Retinal pigment epithelial cell (primary cell): ENCODE data around the gene FBXO42.

ENCODE experiments used
- DNase-seq: peaks from one replicate; pipeline ENCODE4 v3.0.0-alpha.2; 2010; ENCODE audit warnings: low read depth
- H3K4me3 ChIP-seq: 2 replicates; pipeline ENCODE4 v1.5.1; 2011; ENCODE audit warnings: mild to moderate bottlenecking, low read length, control low read depth, moderate library complexity
- TF ChIP-seq, protein P1 (sequence below): conservative IDR thresholded peaks from 2 replicates; pipeline ENCODE4 v1.5.1; 2011; ENCODE audit warnings: low read depth, low read length, control low read depth, inconsistent platforms

FBXO42 gene

DNA sequence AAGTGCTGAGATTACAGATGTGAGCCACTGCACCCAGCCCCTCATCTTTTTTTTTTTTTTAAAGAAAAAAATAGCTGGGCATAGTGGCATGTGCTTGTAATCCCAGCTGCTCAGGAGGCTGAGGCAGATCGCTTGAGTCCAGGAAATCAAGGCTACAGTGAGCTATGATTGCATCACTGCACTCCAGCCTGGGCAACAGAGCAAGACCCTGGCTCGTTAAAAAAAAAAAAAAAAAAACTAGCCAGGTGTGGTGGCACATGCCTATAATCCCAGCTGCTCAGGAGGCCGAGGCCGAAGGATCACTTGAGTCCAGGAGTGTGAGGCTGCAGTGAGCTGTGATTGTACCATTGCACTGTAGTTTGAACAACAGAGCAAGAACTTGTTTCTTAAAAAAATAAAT, 28.6 kb upstream of the FBXO42 start:
- H3K4me3 ChIP-seq = no peak overlapping the region
- TF ChIP-seq, protein P1, sequence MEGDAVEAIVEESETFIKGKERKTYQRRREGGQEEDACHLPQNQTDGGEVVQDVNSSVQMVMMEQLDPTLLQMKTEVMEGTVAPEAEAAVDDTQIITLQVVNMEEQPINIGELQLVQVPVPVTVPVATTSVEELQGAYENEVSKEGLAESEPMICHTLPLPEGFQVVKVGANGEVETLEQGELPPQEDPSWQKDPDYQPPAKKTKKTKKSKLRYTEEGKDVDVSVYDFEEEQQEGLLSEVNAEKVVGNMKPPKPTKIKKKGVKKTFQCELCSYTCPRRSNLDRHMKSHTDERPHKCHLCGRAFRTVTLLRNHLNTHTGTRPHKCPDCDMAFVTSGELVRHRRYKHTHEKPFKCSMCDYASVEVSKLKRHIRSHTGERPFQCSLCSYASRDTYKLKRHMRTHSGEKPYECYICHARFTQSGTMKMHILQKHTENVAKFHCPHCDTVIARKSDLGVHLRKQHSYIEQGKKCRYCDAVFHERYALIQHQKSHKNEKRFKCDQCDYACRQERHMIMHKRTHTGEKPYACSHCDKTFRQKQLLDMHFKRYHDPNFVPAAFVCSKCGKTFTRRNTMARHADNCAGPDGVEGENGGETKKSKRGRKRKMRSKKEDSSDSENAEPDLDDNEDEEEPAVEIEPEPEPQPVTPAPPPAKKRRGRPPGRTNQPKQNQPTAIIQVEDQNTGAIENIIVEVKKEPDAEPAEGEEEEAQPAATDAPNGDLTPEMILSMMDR = no peak
- no peak for DNase-seq

DNA sequence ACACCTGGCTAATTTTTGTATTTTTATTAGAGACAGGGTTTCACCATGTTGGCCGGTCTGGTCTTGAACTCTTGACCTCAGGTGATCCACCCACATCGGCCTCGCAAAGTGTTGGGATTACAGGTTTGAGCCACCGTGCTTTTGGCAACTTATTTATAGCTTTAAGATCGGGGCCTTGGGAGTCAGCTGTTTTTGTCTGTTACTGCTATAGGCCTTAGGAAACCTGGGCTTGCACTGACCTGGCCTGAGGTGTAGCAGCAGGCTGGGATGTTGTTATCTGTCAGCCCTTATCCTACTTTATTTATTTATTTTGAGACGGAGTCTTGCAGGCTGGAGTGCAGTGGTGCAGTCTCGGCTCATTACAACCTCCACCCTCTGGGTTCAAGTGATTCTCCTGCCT, 26.2 kb upstream of the FBXO42 start:
- DNase-seq = no peak
- no peak overlapping the region for H3K4me3 ChIP-seq
- TF ChIP-seq, protein P1 = no peak

DNA sequence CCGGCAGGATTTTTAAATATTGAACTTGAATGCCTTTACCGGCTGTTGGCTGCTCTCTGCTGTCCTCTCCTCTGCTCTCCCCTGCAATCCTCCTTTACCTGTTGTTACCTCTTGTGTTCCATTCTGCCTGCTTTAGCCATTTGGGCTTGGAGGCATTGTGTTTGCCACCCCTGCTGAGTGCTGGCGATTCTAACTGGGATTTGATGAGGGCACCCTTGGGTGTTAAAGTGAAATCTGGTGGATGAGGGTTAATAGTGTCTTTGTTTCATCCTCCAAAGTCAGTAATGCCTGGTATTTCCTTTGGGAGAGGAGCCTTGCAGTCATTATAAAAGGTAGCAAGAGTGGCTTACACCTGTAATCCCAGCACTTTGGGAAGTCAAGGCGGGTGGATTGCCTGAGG, 24.7 kb upstream of the FBXO42 start:
- no peak overlapping the region for H3K4me3 ChIP-seq
- TF ChIP-seq, protein P1 = no peak
- DNase-seq = no peak

DNA sequence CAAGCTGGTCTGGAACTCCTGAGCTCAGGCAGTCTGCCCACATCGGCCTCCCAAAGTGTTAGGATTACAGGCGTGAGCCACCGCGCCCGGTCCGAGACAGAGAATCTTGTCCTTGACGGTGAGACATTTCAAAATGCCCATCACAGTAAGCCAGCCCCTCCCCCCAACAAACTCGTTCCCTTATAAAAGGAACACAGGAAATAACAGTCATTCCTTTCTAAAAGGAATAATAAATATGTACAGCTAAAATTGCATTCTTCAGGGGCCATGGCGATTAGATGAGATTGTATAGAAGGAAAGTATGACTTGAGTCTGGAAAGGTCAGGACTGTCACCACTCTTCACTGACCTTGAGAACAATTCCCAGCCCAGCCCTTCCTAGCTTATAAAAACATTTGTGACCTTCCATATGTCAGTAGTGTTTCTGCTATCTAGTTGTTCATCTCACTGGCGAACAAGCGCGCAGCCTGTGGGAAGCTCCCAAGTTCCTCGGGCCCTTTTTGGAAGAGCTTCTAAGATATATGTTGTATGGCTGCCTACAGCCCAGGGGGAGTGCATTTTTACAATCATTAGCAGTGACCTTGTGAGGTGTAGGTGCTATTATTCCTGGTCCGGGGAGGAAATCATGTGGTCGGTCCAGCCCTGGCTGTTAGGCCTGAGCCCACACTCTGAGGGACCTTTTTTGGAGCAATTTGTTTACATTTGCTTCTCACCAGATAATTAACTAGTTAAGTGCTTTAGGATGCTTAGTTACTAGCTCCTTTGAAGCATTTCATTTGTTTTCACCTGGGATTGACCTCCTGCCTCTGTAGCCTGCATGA, 23.5 kb upstream of the FBXO42 start:
- no peak for DNase-seq
- H3K4me3 ChIP-seq = no peak overlapping the region
- TF ChIP-seq, protein P1 = no peak

DNA sequence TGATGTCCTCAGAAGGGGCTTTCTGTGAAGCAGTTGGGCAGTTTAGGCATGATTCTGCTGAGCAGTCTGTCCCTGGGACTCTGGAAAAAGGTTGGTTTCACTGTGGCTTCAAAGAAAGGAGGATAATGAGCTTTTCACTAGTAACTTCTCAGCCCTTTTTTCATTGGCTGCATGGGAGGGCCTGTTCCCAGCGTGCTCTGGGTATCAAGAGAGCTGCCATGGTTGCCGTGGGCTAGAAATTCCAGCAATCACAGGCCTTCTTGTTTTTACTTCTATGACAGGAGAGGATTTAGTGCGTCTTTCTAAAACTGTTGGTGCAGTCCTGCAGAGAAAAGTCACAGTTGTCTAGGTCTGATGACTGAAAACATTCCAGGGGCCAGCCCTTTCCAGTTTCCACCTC, 22.0 kb upstream of the FBXO42 start:
- TF ChIP-seq, protein P1 = no peak
- no peak for DNase-seq
- no peak overlapping the region for H3K4me3 ChIP-seq

DNA sequence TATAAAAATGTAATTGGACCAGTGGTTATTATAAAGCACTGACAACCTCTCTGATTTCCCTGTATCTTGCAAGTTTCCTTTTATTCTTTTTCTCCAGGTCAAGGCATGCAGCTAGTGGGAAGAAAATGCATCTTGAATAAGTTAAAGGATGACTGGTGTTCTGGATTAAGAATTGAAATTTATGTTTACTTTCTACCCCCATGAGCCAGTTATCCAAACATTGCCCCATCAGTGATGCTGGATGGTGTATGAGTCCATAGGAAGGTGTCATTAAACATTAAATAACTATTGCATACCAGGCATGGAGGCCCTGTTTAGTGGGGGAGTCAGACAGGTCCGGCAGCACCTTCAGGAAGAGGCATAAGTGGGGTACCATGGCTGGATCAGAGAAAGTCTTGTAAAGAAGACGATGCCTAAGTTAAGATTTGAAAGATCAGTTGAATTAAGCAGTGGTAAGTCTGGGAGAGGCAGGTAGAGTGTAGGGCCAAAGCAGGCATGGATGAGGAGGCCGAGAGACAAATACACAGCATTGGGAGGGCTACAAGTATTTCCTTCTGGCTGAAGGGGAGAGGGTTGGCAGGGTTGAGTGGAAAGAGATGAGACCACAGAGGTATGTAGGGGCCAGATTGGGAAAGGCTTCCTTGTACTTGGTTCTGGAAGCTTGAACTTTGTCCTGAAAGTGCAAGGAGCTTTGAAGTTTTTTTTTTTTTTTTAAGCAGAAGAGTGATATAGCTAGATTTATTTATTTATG, 20.4 kb upstream of the FBXO42 start:
- no peak overlapping the region for H3K4me3 ChIP-seq

More for the DNA sequence above, 20.4 kb upstream of the FBXO42 start:
- DNase-seq = no peak
- TF ChIP-seq, protein P1 = no peak
